Measurements from ENCODE around the gene USP3.

USP3 gene

GRCh38 chr15:63587527-63587926 lies 83.1 kb downstream of the USP3 start:
- Histone ChIP-seq H2AFZ (ENCODE audit: low read depth, low read length) (no peak overlapping the region), H3K9me3 (ENCODE audit: low read length) (no peaks in the 10 kb centered on the region), H3K27me3 (ENCODE audit: insufficient read depth, low read length) (no peaks in the 10 kb centered on the region), H3K36me3 (ENCODE audit: insufficient read depth, low read length) (peaks cover 80% of the 10 kb centered on the region), H3K4me3 (ENCODE audit: low read length) (no peak overlapping the region), H3K4me1 (ENCODE audit: insufficient read depth, low read length) (no peaks in the 10 kb centered on the region)

DNA sequence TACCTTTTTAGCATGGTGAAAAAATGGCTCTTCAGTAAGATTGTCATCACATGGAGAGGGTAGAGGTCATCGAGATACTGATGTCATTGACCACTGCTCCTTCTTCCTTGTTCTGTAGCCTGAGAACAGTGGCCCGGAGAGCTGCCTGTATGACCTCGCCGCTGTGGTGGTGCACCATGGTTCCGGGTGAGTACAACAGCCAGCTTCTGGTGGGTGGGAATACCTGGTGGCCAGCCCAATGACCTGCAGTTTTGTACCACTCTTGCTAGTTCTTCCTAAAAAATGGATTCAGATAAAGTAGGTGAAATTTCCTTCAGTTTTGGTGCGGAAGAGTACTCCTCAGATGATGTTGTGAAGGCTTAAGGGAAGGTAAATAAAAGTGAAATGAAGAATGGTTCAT lies 84.4 kb downstream of the USP3 start:
- Histone ChIP-seq H3K9me3 (ENCODE audit: low read length) (no peaks in the 10 kb centered on the region), H3K27me3 (ENCODE audit: insufficient read depth, low read length) (no peaks in the 10 kb centered on the region), H3K4me1 (ENCODE audit: insufficient read depth, low read length) (no peaks in the 10 kb centered on the region), H3K36me3 (ENCODE audit: insufficient read depth, low read length) (peaks cover 77% of the 10 kb centered on the region), H2AFZ (ENCODE audit: low read depth, low read length) (no peak overlapping the region), H3K4me3 (ENCODE audit: low read length) (no peak overlapping the region)

GRCh38 chr15:63593705-63594671 lies 89.6 kb downstream of the USP3 start:
- Histone ChIP-seq H3K4me3 (ENCODE audit: low read length) (no peak overlapping the region), H3K9me3 (ENCODE audit: low read length) (no peaks in the 10 kb centered on the region), H2AFZ (ENCODE audit: low read depth, low read length) (no peak overlapping the region), H3K27me3 (ENCODE audit: insufficient read depth, low read length) (no peaks in the 10 kb centered on the region), H3K4me1 (ENCODE audit: insufficient read depth, low read length) (peaks cover 5% of the 10 kb centered on the region), H3K36me3 (ENCODE audit: insufficient read depth, low read length) (peaks cover 47% of the 10 kb centered on the region)

DNA sequence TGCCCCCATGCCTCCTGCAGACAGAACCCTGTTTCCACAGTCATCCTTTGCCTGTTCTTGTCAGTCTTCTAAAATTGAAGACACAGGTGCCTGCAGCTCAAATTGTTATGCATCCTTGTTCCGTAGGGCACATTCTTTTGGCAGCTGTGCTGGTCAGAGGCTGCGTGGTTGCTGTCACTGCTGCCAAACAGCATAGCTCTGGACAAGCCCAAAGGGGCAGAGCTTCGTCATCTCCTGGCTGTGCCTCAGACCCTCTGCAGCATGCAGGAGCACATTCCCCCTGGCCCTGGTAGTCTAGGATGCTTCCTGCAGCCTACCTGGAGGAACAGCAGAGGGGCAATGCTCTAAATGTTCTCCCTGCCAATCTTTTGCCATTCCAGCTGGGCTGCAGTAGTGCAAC lies 90.7 kb downstream of the USP3 start:
- H3K4me1 ChIP-seq (ENCODE audit: insufficient read depth, low read length) = peaks cover 5% of the 10 kb centered on the region
- H2AFZ ChIP-seq (ENCODE audit: low read depth, low read length) = no peak overlapping the region
- no peaks in the 10 kb centered on the region for H3K9me3 ChIP-seq (ENCODE audit: low read length)
- no peaks in the 10 kb centered on the region for H3K27me3 ChIP-seq (ENCODE audit: insufficient read depth, low read length)
- peaks cover 37% of the 10 kb centered on the region for H3K36me3 ChIP-seq (ENCODE audit: insufficient read depth, low read length)
- no peak overlapping the region for H3K4me3 ChIP-seq (ENCODE audit: low read length)

DNA sequence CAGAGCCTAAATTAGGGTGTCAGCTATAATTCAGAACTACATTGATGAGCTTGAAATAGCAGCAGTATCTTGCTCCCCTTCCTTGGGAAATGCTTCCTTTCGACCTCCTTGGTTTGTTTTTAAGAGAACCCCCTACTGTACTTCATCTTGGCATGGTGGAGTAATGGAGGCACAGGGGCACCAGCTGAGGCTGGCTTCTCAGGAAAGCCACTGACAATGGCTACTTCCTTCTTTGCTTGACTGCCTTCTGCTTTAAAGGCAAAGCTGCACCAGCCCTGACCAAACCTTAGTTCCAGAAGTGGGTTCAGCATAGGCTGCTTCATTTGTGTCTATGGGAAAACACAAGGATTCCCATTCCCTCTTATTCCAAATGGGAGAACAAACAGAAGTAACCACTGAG lies 91.3 kb downstream of the USP3 start:
- Histone ChIP-seq H3K4me1 (ENCODE audit: insufficient read depth, low read length) (peaks cover 5% of the 10 kb centered on the region), H3K27me3 (ENCODE audit: insufficient read depth, low read length) (no peaks in the 10 kb centered on the region), H3K36me3 (ENCODE audit: insufficient read depth, low read length) (peaks cover 31% of the 10 kb centered on the region), H3K9me3 (ENCODE audit: low read length) (no peaks in the 10 kb centered on the region), H2AFZ (ENCODE audit: low read depth, low read length) (no peak overlapping the region), H3K4me3 (ENCODE audit: low read length) (no peak overlapping the region)

DNA sequence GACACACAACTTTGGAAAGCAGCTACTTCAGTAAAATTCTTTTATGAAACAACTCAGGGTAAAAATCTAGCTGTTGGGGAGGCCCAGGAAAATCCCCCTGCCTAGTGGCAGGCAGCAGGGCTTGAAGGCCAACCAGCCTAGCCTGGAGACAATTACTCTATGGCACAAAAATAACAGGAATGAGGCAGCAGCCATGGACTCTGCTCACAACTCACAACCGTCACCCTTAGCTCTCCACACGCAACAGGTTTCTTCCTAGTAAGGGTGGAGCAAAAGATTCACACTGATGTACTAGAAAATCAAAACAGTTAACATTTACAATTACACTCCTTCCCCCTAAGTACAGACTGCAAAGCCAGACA lies 92.3 kb downstream of the USP3 start:
- no peaks in the 10 kb centered on the region for H3K27me3 ChIP-seq (ENCODE audit: insufficient read depth, low read length)
- no peak overlapping the region for H2AFZ ChIP-seq (ENCODE audit: low read depth, low read length)
- H3K36me3 ChIP-seq (ENCODE audit: insufficient read depth, low read length) = peaks cover 21% of the 10 kb centered on the region
- no peak overlapping the region for H3K4me3 ChIP-seq (ENCODE audit: low read length)
- peaks cover 5% of the 10 kb centered on the region for H3K4me1 ChIP-seq (ENCODE audit: insufficient read depth, low read length)
- no peaks in the 10 kb centered on the region for H3K9me3 ChIP-seq (ENCODE audit: low read length)

DNA sequence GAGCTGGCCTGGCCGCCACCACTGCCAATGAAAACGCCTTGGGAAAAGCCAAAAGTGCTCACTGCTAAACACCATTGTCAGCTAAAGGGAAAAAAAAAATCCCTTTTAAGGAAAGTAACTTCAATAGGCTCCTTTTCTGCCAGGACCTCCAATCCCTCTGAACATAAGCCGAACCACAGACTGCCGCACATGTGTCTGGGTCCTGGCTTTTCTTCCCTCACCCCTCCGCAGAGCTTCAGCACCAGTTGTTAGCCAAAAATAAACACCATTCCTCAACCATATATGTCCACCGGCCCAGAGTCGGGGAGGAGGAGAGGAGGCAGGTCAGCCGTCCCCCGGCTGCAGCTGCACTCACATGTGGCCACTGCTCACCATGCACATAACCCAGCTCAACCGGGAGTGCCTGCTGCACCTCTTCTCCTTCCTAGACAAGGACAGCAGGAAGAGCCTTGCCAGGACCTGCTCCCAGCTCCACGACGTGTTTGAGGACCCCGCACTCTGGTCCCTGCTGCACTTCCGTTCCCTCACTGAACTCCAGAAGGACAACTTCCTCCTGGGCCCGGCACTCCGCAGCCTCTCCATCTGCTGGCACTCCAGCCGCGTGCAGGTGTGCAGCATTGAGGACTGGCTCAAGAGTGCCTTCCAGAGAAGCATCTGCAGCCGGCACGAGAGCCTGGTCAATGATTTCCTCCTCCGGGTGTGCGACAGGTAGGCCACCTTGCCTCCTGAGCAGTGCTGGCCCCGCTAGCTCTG lies 92.8 kb downstream of the USP3 start, which contains the start of gene FBXL22:
FBXL22 (plus strand) TSS at position 350 of the 753 bp plus-strand sequence; CDS start at position 356, 6 bp downstream.
- Histone ChIP-seq H2AFZ (ENCODE audit: low read depth, low read length) (no peak within 1 kb of the TSS), H3K36me3 (ENCODE audit: insufficient read depth, low read length) (peaks cover 17% of the 10 kb centered on the region), H3K27me3 (ENCODE audit: insufficient read depth, low read length) (no peaks in the 10 kb centered on the region), H3K4me1 (ENCODE audit: insufficient read depth, low read length) (peaks cover 5% of the 10 kb centered on the region), H3K9me3 (ENCODE audit: low read length) (no peaks in the 10 kb centered on the region), H3K4me3 (ENCODE audit: low read length) (no peak within 1 kb of the TSS)

DNA sequence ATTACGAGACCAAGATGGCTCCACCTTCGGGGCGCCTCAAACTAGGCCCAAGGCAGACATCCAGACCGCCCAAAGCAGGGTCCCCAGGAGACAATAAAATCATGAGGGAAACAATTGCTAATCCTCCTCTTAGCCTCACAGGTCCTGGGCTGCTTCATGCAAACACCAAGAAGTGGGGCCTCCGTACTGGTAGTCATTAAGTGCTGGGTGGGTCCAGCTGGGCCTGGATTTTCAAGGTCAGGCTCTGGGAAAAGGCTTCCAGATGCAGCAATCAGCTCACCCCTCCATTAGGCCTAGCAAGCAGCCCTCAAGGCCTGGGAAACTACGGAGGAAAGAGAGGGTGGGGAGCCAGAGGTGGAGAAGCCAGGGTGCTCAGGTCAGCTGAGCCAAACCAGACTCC lies 93.4 kb downstream of the USP3 start:
- Histone ChIP-seq H3K4me1 (ENCODE audit: insufficient read depth, low read length) (peaks cover 5% of the 10 kb centered on the region), H3K27me3 (ENCODE audit: insufficient read depth, low read length) (no peaks in the 10 kb centered on the region), H3K36me3 (ENCODE audit: insufficient read depth, low read length) (peaks cover 17% of the 10 kb centered on the region), H3K4me3 (ENCODE audit: low read length) (no peak overlapping the region), H3K9me3 (ENCODE audit: low read length) (no peaks in the 10 kb centered on the region), H2AFZ (ENCODE audit: low read depth, low read length) (no peak overlapping the region)

DNA sequence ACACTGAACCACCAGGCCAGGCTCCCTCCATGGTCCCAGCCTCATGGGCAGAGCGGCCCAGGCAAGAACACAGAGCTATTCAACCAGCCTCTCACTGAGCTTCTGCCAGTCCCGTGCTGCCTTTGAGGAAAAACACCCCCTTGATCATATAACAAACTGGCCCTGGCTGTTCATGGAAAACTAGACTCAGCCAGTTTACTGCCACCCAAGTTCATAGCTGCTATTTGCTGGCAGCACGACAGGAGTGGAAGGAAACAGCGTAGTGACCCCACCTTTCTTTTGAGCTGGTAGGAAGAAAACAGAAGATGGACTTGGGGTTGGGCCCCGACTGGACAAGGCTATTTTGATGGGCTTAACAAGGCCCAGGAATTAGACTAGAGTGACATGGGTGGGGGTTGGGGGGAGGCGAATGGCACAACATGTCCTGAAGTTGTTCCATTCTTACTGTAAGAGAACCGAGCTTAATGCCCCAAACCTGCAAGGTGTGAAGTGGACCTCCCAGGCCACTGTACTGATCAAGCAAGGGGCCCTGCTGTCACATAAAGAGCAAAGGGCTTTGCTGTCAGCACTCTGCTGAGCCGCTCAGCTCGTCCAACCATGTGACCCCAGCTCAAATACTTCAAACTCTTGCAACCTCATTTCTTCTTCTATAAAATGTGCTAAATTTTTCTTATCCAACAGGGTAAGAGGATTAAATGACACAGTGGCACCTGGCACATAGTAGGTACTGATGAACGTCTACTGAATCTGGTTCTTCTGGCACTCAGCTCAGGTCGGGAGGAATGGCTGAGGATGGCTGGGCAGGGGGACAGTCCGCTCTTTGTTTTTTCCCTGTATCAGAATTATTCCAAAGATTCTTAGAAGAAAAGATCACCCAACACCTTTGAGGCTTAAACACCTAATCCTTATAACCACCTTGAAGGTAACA lies 94.3 kb downstream of the USP3 start:
- Histone ChIP-seq H3K27me3 (ENCODE audit: insufficient read depth, low read length) (no peaks in the 10 kb centered on the region), H3K4me1 (ENCODE audit: insufficient read depth, low read length) (peaks cover 5% of the 10 kb centered on the region), H2AFZ (ENCODE audit: low read depth, low read length) (no peak overlapping the region), H3K4me3 (ENCODE audit: low read length) (no peak overlapping the region), H3K36me3 (ENCODE audit: insufficient read depth, low read length) (peaks cover 11% of the 10 kb centered on the region), H3K9me3 (ENCODE audit: low read length) (no peaks in the 10 kb centered on the region)

DNA sequence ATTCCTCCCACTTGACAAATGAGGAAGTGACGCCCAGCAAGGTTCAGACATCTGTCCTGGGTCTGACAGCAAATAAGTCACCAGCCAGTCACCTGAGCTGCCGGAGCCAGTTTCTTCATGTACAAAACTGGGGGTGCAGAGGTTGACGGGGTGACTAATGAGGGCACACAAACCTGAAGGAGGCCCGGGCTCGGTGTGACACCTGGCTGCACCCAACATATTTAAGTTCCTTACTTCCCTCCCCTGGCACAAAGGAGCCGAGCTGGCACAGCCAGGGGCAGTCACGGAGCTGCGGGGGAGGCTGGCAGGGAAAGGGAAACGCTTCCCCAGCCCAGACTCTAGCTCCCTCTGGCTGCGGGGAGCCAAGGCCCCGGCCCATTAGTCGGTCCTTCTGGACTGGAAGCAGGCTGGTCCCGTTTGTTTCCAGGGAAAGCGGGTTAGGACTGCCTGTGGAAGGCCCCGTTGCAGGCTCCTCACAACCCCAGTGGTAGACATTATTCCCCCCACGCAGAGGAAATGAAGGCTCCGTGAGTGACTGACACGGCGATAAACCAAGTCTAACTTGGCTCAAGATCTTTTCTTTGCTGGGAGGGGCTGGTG lies 95.1 kb downstream of the USP3 start:
- Histone ChIP-seq H3K9me3 (ENCODE audit: low read length) (no peaks in the 10 kb centered on the region), H3K4me3 (ENCODE audit: low read length) (no peak overlapping the region), H2AFZ (ENCODE audit: low read depth, low read length) (no peak overlapping the region), H3K4me1 (ENCODE audit: insufficient read depth, low read length) (peaks cover 5% of the 10 kb centered on the region), H3K36me3 (ENCODE audit: insufficient read depth, low read length) (peaks cover 4% of the 10 kb centered on the region), H3K27me3 (ENCODE audit: insufficient read depth, low read length) (no peaks in the 10 kb centered on the region)

DNA sequence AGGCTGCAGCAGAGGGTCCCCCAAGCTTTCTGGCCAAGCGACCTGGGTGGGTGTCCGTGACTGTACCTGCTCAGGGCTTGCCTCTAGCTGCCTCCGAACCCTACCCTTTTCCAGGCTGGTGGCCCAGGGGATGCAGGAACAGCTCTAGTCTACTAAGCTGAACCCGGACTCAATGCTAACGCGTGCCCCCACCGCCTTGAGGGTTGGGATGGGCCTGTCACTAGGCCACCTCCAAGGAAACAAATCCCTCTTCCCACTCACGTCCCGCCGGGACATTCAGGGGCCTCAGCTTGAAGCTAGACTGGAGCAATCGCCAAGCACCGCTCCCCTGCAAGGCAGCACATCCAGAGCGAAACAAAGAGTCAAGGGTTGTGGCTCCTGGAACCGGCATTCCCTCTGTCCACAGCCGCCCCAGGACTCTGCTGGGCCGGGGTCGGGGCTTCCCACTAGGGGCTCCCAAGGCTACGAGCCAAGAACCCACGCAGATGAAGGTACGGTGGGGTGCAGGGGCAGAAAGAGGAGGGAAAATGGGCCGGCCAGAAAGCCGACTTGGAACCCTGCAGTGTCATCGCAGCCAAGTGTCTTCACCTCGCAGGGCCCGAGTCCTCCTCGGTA lies 95.7 kb downstream of the USP3 start:
- H3K27me3 ChIP-seq (ENCODE audit: insufficient read depth, low read length) = no peaks in the 10 kb centered on the region
- H2AFZ ChIP-seq (ENCODE audit: low read depth, low read length) = no peak overlapping the region
- H3K36me3 ChIP-seq (ENCODE audit: insufficient read depth, low read length) = no peaks in the 10 kb centered on the region
- peak overlapping the region; percentile 23 for H3K4me3 ChIP-seq (ENCODE audit: low read length)
- H3K4me1 ChIP-seq (ENCODE audit: insufficient read depth, low read length) = peaks cover 5% of the 10 kb centered on the region
- no peaks in the 10 kb centered on the region for H3K9me3 ChIP-seq (ENCODE audit: low read length)

GRCh38 chr15:63600616-63601025 lies 96.2 kb downstream of the USP3 start:
- no peaks in the 10 kb centered on the region for H3K27me3 ChIP-seq (ENCODE audit: insufficient read depth, low read length)
- H2AFZ ChIP-seq (ENCODE audit: low read depth, low read length) = no peak overlapping the region
- no peaks in the 10 kb centered on the region for H3K9me3 ChIP-seq (ENCODE audit: low read length)
- no peaks in the 10 kb centered on the region for H3K36me3 ChIP-seq (ENCODE audit: insufficient read depth, low read length)
- H3K4me3 ChIP-seq (ENCODE audit: low read length) = peak overlapping the region; percentile 47
- peaks cover 5% of the 10 kb centered on the region for H3K4me1 ChIP-seq (ENCODE audit: insufficient read depth, low read length)
